GM18517 (cell line): ENCODE measurements around the gene LMF2.
A peak's percentile ranks its signal among the peaks of the same experiment; 100 is the strongest.
"Not testable (repeated sequence)": the region's sequence is repeated elsewhere in the genome, so short reads cannot be mapped to it uniquely, and the experiment has no call there.

ENCODE experiments used
- ATAC-seq: cut with Tn5 transposase; IDR thresholded peaks from one replicate; pipeline ENCODE4 v1.9.1; 2021; ENCODE audit warnings: mild to moderate bottlenecking, moderate library complexity; ENCODE audit not compliant: unreplicated experiment

LMF2 gene, protein sequence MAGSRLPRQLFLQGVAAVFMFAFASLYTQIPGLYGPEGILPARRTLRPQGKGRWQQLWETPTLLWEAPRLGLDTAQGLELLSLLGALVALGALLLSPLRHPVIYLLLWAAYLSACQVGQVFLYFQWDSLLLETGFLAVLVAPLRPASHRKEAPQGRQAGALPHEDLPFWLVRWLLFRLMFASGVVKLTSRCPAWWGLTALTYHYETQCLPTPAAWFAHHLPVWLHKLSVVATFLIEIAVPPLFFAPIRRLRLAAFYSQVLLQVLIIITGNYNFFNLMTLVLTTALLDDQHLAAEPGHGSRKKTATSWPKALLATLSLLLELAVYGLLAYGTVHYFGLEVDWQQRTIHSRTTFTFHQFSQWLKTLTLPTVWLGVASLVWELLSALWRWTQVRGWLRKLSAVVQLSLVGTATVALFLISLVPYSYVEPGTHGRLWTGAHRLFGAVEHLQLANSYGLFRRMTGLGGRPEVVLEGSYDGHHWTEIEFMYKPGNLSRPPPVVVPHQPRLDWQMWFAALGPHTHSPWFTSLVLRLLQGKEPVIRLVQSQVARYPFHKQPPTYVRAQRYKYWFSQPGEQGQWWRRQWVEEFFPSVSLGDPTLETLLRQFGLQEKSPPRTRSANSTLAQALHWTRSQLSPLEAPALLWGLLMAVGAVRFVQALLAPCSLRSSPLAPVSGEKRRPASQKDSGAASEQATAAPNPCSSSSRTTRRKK

DNA sequence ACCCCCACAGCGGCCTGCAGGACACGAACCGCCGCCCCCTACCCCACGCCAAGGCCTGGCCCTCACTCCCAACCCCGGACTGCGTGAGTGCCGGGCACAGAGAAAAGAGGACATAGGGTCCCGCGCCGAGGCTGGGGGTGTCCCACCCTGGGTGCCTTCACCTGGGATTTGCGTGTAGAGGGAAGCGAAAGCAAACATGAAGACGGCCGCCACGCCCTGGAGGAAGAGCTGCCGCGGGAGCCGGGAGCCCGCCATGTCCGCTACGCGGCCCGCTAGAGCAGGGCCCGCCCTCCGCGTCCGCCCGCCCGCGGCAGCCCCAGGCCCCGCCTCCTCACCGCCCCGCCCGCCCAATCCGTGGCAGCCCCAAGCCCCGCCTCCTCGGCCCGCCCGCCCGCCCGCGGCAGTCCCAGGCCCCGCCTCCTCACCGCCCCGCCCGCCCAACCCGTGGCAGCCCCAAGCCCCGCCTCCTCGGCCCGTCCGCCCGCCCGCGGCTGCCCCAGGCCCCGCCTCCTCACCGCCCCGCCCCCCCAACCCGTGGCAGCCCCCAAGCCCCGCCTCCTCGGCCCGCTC is at the start of gene LMF2:
Gene LMF2 (minus strand): TSS at position 282 of the 570 bp plus-strand sequence. CDS start 27 bp downstream, at position 255.
- ATAC-seq = peak; percentile 37

DNA sequence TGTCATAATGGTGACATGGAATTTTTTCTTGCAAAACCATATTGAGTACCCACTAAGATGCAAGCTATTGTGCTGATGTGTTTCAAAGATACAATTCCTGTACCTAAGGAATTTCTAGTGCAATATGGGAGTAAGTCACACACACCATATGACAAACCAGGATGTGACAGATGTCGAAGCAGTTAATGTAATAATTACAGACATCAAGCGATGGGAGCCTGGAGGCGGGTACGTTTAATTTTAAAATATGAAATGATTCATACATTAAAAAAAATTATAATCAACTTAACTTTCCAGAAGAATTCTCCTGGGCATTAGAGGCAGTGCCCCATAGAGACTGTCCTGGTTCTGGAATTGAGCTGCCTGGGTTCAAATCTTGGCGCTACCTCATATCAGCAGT is 49.2 kb upstream of the LMF2 start:
- ATAC-seq = no peak

DNA sequence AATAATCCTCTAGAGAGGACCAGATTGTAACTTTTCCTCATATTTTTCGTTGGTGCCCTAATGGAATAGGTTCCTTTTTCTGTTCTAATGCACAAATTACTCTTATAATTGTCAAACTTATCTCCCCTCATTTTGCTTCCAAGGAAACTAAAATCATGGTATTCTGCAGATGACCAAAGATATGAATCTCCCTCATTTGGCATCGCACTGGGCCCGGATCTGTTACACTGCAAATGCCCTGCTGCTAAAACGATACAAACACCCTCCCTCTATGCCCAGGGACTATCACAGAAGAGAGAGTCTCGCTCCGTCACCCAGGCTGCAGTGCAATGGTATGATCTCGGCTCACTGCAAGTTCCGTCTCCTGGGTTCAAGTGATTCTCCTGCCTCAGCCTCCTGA is 45.8 kb upstream of the LMF2 start:
- ATAC-seq = no peak

DNA sequence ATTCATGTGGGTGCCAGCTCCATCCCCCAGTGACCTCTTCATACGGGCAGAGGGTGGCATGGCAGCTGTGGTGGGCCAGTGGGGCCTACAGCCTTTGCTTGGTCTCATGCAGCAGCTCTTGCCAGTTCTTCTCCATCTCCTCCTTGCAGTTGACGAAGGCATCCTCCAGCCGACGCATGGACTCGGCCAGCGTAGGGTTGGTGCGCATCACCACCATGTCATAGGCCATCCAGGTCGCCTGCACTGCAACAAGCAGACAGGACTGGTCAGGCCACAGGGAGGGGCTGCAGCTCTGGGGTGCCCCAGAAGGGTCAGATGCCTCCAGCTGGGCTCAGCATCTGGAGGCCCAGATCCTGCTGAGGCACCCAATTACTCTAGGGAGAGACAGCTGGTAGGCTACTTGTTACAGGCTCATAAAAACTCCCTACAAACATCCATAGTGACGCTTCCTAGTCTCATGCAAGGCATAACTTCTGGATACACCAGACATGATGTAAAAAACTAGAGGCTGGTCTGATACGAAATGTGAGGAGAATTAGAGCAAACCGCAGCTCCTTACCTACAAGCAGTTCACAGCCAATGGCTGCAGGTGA is 43.8 kb upstream of the LMF2 start:
- ATAC-seq = no peak

DNA sequence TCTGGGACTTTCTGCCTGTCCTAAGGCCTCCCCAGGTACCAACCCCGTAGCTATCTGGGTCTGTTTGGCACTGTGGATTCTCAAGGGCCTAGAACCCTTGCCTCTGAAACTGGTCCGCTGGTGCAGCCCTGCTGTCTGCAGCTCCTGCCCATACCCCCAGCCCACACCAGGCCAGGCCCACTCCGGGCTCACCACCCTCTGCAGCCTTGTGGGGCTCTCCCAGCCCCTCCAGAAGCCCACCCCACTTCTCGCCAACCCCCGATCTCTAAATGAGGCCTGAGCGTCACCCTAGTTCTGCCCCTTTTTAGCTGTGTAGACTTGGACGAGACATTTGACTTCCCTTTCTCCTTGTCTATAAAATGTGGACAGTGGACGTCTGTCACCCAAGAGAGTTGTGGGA is 42.9 kb upstream of the LMF2 start:
- no peak for ATAC-seq

DNA sequence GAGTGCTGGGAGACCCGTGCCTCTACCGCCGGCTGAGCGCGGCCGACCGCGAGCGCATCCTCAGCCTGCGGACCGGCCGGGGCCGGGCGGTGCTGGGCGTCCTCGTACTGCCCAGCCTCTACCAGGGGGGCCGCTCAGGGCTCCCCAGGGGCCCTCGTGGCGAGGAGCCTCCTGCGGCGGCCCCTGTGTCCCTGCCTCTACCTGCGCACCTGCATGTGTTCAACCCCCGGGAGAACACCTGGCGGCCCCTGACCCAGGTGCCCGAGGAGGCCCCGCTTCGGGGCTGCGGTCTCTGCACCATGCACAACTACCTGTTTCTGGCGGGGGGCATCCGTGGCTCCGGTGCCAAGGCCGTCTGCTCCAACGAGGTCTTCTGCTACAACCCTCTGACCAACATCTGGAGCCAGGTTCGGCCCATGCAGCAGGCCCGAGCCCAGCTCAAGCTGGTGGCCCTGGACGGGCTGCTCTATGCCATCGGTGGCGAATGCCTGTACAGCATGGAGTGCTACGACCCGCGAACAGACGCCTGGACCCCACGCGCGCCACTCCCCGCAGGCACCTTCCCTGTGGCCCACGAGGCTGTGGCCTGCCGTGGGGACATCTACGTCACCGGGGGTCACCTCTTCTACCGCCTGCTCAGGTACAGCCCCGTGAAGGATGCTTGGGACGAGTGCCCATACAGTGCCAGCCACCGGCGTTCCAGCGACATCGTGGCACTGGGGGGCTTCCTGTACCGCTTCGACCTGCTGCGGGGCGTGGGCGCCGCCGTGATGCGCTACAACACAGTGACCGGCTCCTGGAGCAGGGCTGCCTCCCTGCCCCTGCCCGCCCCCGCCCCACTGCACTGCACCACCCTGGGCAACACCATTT is 41.7 kb upstream of the LMF2 start:
- ATAC-seq = no peak

DNA sequence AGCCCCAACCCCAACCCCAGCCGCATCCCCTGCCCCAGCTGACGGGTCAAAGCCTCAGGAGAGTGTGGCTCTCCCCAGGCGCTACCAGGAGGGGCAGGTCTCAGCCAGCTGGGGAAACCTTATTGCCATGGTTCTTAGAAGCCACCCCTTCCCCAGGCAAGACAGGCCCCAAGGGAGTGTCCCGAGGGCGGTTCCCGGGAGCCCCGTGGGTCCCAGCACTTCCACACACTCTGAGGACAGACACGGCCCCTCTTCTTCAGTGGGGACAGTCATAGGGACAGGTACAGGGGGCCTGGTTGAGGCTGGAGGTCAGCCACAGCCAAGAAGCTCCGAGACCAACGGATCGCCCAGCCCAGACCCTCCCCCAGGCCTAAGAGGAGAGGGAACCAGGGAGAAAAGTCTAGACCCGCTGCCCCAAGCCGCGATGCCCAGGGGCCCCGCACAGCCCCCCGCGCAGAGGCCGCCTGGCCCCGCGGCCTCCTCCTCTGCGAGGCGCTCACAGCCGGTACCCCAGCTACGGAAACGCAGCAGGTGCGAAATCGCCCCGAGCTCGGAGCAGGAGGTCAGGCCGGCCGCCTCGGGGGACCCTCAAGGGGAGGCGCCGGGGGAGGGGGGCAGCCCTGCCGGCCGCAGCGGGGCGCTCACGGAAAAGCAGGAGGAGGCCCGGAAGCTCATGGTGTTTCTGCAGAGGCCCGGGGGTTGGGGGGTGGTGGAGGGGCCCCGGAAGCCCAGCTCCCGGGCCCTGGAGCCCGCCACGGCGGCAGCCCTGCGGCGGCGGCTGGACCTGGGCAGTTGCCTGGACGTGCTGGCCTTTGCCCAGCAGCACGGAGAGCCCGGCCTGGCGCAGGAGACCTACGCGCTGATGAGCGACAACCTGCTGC is 40.8 kb upstream of the LMF2 start:
- no peak for ATAC-seq

DNA sequence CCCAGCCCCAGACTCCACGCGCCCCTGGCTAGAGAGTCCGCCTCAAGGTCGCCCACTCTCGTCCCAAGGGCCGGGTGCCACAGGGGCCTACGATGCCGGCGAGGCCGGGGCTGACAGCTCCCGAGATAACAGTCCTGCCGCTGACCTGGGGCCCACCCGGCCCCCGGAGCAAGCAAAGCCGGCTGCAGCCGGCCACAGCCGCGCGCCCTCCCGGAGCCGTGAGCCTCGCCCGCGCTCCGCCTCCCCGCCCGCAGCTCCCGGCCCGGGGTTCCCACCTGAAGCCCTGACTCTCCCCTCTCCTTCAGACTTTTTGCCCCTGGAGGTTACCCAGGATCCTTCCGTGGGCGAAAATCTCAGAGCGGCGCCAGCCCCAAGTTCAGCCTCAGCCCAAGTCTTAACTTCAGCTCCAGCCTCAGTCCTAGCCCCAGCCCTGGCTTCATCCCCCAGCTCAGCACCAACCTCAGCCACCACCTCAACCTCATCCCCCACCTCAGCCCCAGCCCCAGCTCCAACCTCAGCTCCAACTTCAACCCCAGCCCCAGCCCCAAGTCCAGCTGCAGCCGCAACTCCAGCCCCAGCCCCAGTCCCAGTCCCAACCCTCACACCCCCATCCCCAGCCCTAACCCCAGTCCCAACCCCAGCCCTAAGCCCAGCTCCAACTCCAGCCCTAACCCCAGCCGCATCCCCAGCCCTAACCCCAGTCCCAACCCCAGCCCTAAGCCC is 39.9 kb upstream of the LMF2 start:
- no peak for ATAC-seq

DNA sequence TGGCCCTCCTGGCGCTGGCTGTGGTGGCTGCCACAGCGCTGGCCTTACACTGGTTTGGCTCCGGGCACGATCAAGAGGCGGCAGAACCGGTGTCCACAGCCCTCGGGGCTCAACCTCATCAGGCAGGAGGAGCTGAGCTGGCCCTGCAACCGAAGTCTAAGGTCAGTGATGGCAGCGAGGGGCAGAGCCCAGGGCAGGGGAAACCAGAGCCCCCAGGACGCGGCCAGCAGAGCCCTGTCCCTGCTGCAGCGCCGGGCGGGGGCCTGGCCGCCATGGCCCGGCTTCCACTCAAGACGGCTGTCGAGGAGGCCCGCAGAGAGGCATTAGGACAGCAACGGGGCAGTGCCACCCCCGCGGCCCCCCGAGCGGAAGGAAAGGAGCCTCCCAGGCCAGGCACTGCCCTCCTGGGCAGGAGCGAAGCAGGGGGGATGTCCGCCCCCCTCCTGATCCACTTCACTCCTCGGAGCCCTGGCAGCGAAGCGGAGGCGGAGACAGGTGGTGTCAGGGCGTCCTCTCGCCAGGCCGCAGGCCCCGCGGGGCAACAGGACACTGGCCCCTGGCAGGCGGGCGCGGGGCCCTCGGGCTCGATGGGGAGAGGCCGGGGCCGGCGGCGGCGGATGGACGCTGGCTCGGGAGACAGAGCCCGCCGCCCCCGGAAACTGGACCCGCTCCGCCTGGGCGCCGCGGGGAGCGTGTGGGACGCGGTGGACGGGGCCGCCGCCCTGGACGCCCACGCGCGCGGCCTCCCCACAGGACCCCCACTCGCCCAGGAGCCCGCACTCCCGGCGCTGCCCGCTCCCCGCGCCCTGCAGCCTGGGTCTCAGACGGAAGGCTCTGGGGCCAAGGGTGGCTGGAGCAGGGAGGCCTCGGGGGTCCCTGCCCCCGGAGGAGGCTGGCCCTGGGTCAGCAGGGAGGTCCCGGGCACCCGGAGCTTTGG is 39.1 kb upstream of the LMF2 start:
- no peak for ATAC-seq

DNA sequence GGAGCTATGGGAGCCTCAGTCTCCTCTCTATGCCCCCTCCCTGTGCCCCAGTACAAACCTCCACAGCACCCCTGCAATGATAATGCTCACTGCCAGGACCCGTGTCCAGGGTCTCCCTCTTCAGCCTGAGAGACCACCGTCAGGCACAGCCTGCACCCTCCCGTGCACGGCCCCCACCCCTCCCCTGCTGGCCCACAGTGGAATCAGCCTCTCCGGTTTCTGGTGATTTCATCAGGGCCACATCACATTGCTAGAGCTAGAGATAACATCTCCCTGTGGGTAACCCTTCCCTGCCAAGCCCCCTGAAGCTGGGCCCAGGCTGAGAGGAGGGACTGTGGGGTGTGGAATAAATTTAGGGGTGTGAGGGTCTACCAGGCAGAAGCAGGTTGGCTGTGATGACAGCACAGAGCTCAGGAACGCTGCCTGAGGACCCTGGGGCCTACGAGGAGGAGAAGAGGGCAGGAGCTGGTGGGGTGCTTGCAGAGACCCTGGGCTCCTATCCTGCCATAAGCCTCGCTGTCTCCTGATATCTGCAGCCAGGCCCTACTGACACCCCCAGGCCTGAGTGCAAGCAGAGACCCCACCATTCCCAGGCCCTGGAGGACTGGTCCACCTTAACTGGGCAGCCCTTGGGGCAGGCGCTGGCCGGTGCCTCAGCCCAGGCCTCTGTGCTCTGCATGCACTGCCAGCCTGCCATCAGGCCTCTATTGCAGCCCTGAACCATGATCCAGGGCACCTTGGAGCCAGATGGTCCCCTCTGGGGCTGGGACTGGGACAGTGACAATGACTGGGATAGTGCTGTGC is 38.2 kb upstream of the LMF2 start, which contains the start of gene KLHDC7B:
Gene KLHDC7B (plus strand): TSS at position 378 of the 804 bp plus-strand sequence. CDS start 345 bp downstream, at position 723.
- ATAC-seq = no peak

DNA sequence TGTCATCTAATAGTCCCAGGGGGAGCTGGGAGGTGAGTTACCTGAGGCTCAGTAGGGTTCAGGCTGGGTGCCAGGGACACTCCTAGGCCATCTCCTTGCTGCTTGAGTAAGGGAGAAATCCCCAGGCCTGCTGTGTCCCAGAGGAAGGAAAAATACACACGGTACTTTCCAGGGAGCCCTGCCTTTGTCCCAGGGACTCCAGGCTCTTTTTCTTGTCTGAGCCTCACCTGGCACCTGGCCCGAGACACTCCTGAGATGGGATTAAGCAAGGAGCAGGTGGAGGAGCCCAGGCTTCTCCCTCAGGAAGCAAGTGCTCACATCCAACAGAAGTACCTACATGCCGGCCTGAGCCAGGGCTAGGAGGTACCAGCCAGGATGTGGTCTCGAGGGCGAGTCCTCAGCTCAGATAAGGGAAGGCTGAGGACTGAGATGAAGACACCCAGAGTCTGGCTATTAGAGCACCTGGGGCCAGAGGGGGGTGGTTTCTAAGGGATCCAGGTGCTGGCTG is 37.3 kb upstream of the LMF2 start:
- no peak for ATAC-seq

DNA sequence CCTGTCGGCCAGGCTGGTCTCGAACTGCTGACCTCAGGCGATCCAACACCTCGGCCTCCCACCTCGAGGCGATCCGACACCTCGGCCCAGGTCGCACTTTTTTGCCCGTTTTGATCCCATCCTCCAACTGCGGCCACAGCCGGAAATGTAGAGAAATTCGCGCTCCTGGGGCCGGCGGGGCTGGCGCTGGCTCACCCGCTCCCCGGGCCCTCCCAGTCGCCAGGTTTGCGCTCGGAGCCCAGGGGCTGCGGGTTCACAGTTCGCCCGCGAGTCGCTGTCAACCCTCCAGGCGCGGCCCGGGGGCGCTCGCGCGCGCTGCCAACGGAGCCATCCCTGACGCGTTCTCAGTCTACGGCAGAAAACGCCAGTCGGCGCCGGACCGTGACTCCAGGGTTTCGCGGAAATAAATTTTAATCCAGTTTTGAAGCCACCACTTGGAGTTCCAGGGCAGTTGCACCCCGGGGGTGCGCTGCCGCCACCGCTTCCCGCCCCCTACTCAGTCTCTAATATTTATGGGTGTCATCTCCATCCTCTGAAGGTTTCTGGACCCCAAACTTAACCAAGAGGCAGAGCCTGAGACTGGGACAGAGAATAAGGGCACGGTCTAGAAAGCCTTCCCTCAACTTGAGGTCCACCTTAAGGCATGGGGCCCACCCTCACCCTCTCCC is 36.7 kb upstream of the LMF2 start:
- ATAC-seq = no peak

DNA sequence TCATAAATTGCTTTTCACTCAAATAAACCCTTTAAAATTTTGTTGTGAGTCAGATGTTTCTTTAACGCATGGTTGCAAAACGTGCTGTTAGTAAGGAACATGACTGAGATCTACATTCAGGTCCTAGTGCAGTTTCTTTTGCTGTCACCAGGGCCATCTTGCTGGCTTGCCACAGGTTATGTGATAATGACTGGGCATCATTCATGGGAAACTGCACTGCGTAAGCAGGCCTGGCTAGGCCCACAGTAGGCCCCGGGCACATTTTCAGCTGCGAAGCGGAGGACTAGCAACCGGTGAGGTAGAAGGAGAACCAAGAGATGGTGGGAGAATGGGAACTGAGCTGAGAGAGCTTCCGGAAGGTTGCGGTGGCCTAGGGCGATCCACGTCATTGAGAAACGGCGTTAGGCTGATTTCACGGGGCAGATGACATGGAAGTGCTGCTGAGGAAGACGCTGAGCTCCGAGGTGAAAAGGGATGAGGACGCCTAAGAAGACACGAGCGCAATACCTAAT is 35.0 kb upstream of the LMF2 start:
- no peak for ATAC-seq

DNA sequence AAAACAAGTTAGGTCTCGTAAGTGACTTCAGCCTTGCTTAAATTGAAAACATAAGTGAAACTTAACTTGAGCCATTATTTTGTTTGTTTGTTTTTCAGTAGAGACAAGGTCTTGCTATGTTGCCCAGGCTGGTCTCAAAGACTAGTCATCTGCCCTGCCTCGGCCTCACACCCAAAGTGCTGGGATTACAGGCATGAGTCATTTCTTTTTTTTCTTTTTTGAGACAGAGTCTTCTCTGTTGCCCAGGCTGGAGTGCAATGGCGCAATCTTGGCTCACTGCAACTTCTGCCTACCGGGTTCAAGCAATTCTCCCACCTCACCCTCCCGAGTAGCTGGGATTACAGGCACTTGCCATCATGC is 34.1 kb upstream of the LMF2 start:
- ATAC-seq = not testable (repeated sequence)

DNA sequence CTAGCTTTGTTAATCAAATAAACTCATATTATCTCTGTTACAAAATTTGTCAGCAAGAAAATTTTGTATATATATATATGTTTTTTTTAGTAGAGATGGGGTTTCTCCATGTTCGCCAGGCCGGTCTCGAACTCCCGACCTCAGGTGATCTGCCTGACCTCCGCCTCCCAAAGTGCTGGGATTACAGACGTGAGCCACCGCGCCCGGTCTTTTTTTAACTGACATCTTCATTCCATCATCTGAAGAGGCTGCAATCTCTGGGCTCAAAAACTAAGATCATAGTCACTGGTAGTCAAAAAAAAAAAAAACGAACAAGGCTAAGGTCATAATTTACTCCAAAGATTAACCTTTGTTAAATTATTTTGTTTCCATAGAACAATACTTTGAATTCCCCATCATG is 32.9 kb upstream of the LMF2 start:
- ATAC-seq = no peak

DNA sequence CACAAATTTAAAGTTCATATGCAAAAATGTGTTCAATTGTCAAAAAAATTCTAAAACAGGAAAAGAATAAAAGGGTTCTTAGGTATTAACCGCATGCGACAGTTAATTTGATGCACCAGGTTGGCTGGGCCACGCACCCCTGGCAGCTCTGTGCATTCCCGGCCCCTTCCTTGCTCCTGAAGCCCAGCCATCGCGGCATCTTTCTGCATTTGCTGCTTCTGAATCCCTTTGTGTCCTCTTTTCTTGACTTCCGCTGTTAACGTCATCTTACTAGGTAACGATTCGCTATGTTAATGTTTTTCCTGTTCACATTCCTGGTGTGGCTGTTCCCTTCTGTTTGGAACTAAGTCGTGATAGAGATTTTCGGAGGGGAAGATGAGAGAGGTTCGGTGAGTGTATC is 30.3 kb upstream of the LMF2 start:
- ATAC-seq = no peak
